Measurements from ENCODE around the gene IGF1.
"Not testable (repeated sequence)": the region's sequence is repeated elsewhere in the genome, so short reads cannot be mapped to it uniquely, and the experiment has no call there.

IGF1 gene

DNA sequence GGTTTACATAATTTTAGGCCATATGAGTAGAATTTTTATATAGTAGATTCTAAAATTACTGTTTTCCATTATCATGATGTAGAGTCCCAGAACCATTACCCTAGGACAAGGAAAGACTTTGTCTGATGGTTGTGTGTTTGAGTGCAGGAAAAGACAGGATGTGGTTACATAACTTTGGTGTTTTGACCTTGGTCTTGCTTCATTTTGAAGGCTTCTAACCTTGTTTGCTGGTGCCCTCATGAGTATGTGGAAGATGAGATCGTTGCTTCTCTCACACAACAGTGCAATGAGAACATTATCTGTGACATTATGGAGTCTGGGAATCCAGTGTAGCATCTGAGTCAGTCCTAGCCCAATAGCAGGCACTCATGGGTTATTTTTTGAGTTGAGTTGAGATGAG lies 106.2 kb downstream of the IGF1 start:
- no peak for DNase-seq

GRCh38 chr12:102372087-102372486 lies 108.3 kb downstream of the IGF1 start:
- no peak for DNase-seq

DNA sequence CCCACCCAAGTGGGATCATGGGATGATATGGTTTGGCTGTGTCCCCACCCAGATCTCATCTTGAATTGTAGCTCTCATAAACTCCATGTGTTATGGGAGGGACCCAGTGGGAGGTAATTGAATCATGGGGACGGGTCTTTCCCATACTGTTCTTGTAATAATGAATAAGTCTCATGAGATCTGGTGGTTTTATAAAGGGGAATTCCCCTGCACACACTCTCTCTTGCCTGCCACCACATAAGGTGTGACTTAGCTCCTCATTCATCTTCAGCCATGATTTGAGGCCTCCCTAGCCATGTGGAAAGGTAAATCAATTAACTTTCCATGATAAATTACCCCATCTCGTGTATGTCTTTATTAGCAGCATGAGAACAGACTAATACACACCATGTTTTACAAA lies 109.2 kb downstream of the IGF1 start:
- no peak for DNase-seq

DNA sequence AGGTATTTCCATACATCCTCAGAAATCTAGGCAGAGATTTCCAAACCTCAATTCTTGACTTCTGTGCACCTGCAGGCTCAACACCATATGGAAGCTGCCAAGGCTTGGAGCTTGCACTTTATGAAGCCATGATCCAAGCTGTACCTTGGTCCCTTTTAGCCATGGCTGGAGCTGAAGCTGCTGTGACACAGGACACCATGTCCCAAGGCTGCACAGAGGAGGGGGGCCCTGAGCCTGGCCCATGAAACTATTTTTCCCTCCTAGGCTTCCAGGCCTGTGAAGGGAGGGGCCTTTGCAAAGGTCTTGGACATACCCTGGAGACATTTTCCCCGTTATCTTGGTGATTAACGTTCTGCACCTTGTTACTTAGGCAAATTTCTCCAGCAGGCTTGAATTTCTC lies 110.5 kb downstream of the IGF1 start:
- DNase-seq = no peak

- no peak for DNase-seq
Measured at GRCh38 chr12:102365365-102365764, 115.0 kb downstream of the IGF1 start.

GRCh38 chr12:102364709-102365108 lies 115.7 kb downstream of the IGF1 start:
- no peak for DNase-seq

GRCh38 chr12:102356690-102357089 lies 123.7 kb downstream of the IGF1 start:
- DNase-seq = no peak

DNA sequence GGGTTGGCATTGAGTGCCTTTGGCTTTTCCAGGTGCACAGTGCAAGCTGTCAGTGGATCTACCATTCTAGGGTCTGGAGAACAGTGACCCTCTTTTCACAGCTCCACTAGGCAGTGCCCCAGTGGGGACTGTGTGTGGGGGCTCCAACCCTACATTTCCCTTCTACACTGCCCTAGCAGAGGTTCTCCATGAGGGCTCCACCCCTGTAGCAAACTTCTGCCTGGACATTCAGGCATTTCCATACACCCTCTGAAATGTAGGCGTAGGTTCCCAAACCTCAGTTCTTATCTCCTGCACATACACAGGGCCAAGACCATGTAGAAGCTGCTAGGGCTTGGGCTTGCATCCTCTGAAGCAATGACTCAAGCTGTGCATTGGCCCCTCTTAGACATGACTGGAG lies 126.1 kb downstream of the IGF1 start:
- not testable (repeated sequence) for DNase-seq

DNA sequence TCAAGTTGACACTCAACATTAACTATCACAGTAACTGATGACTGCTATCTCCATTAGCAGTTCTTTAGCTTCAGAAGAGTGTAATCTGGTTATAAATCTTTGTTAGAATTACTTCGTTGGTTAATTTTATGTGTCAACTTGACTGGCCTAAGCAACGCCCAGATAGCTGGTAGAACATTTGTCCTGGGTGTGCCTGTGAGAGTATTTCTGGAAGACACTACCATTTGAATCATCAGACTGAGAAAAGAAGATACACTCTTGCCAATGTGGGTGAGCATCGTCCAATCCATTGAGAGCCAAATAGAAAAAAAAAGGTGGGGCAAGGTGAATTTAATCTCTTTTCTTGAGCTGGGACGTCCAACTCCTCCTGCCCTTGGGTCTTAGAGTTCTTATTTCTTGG lies 129.0 kb downstream of the IGF1 start:
- no peak for DNase-seq

- DNase-seq = no peak
Measured at GRCh38 chr12:102350070-102350469, 130.3 kb downstream of the IGF1 start.

- DNase-seq = no peak
Measured at GRCh38 chr12:102349079-102349478, 131.3 kb downstream of the IGF1 start.

DNA sequence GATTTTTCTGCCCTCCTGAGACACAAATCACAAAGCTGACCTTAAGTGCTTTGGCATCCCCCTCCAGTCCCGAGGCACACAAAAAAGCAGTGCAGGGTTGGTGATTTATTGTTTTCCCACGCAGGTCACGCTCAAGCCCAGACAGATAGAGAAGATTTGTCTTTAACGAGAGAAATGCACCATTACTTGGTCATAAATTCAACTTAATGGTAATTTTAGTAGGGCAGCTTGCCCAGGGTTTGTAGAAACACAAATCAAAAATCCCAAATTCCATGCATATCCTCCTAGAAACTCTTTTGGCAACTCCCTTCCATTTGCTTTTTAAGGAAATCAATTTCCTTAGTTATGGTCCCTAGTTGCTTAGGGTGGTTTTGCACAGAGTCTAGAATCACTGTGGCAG lies 132.6 kb downstream of the IGF1 start:
- no peak for DNase-seq

Measured in NCI-H2029 (cell line).